K562 (cell line): ENCODE data around the gene MEX3D. TPM values are rescaled to one million over a fixed set of nuclear protein-coding genes. Genes with fewer than 3 reads are reported as not detected.

Source experiments
- ATAC-seq: fragments of 200-7000 bp; cut with Tn5 transposase; 3 replicates; pipeline ENCODE4 v1.9.1; 2020; ENCODE audit warnings: moderate library complexity
- BruUV-seq: library from RNA; stranded (reverse); fragments of 400-500 nt; replicated peaks from 2 replicates; lab custom pipeline; 2021; lab: Mats Ljungman, UMichigan
- CTCF ChIA-PET: fragments of 300-600 bp; formaldehyde crosslinking; extraction: SDS; loops from one replicate; lab custom pipeline; 2021; ENCODE audit warnings: low intra/inter-chr PET ratio; lab: Yijun Ruan, JAX
- POLR2A ChIA-PET: fragments of 300-600, 350-650 bp; sonication (Branson Sonifier 250); formaldehyde crosslinking; extraction: SDS; loops from one replicate; lab custom pipeline; 2021; ENCODE audit warnings: antibody characterized with exemption, inconsistent platforms; lab: Yijun Ruan, JAX
- DNase-seq, 4 experiments: peaks; one replicate each; pipeline versions ENCODE4 v3.0.0 to v3.0.0-alpha.2; 2011 to 2018; ENCODE audit warnings: low spot score in 3 of 4, mixed read lengths in 3 of 4; ENCODE audit errors: extremely low read depth in 1 of 4
- FAIRE-seq: peaks from 2 replicates; lab custom pipeline; 2011; peaks lifted over from hg19 to GRCh38; lab: Jason Lieb, UNC
- H2AFZ ChIP-seq: 2 replicates; pipeline ENCODE4 v1.6.0; 2011; ENCODE audit warnings: low read depth, low read length, control low read depth, inconsistent platforms
- H3K27ac ChIP-seq: fragments of 200-600 bp; 3 replicates; pipeline ENCODE4 v1.8.0; 2011; ENCODE audit warnings: low read depth, mild to moderate bottlenecking, control low read depth, inconsistent platforms, low read length, moderate library complexity, mixed read lengths; ENCODE audit errors: extremely low read depth
- H3K27me3 ChIP-seq, 2 experiments: fragments of 300-600 bp in 1 of 2; 2 replicates in 1 of 2; 3 replicates in 1 of 2; pipeline versions ENCODE4 v1.6.0 to v1.8.0; 2011; ENCODE audit warnings: inconsistent platforms in 2 of 2, low read length in 2 of 2, mild to moderate bottlenecking in 1 of 2, mixed read lengths in 1 of 2, moderate library complexity in 1 of 2; ENCODE audit not compliant: control insufficient read depth in 2 of 2, insufficient read depth in 2 of 2
- H3K36me3 ChIP-seq: fragments of 300-600 bp; 3 replicates; pipeline ENCODE4 v1.8.0; 2011; ENCODE audit warnings: mild to moderate bottlenecking, low read length, inconsistent platforms; ENCODE audit not compliant: control insufficient read depth, insufficient read depth
- H3K4me1 ChIP-seq, 2 experiments: fragments of 200-600 bp in 1 of 2; replicated peaks in 1 of 2; 2 replicates in 1 of 2; 3 replicates in 1 of 2; pipeline versions ENCODE4 v1.5.1 to v1.8.0; 2011; ENCODE audit warnings: inconsistent platforms in 2 of 2, low read length in 2 of 2, mild to moderate bottlenecking in 1 of 2, mixed read lengths in 1 of 2, moderate library complexity in 1 of 2; ENCODE audit not compliant: control insufficient read depth in 2 of 2, insufficient read depth in 2 of 2
- H3K4me2 ChIP-seq: 2 replicates; pipeline ENCODE4 v1.6.1; 2011; ENCODE audit warnings: low read length, control low read depth, inconsistent platforms, mixed read lengths; ENCODE audit not compliant: insufficient read depth
- H3K4me3 ChIP-seq: fragments of 200-600 bp; sonication (generic), shearing (Covaris generic); 2 replicates; pipeline ENCODE4 v1.5.1; 2016; ENCODE audit warnings: control low read depth, inconsistent platforms
- H3K79me2 ChIP-seq: fragments of 200-600 bp; 3 replicates; pipeline ENCODE4 v1.8.0; 2011; ENCODE audit warnings: low read length, inconsistent platforms; ENCODE audit not compliant: control insufficient read depth, insufficient read depth
- H3K9ac ChIP-seq, 2 experiments: 2 replicates each; pipeline versions ENCODE4 v1.6.0 to v1.6.1; 2011; ENCODE audit warnings: low read depth in 2 of 2, low read length in 2 of 2, control low read depth in 1 of 2, inconsistent platforms in 1 of 2, mild to moderate bottlenecking in 1 of 2, mixed read lengths in 1 of 2; ENCODE audit not compliant: insufficient read depth in 1 of 2
- H3K9me1 ChIP-seq: one replicate; pipeline ENCODE4 v1.6.0; 2011; ENCODE audit warnings: inconsistent platforms, mild to moderate bottlenecking, low read length, moderate library complexity; ENCODE audit not compliant: control insufficient read depth, insufficient read depth
- H3K9me3 ChIP-seq: replicated peaks from 2 replicates; pipeline ENCODE4 v1.5.1; 2011; ENCODE audit warnings: low read depth, low read length, inconsistent platforms; ENCODE audit not compliant: control insufficient read depth, insufficient read depth
- H4K20me1 ChIP-seq: replicated peaks from 2 replicates; pipeline ENCODE4 v1.6.1; 2011; ENCODE audit warnings: low read length, inconsistent platforms, mixed read lengths; ENCODE audit not compliant: control insufficient read depth, insufficient read depth
- ARID2 ChIP-seq: fragments of 450-650 bp; IDR thresholded peaks from 2 replicates; pipeline ENCODE4 v1.6.1; 2017; ENCODE audit warnings: antibody characterized with exemption, mild to moderate bottlenecking
- CBX5 ChIP-seq: IDR thresholded peaks from 2 replicates; pipeline ENCODE4 v1.6.1; 2014; ENCODE audit warnings: low read depth, borderline replicate concordance
- CHD2 ChIP-seq: IDR thresholded peaks from 2 replicates; pipeline ENCODE4 v1.6.1; 2011; ENCODE audit warnings: low read depth, low read length
- EP400 ChIP-seq: fragments of 450-650 bp; IDR thresholded peaks from 2 replicates; pipeline ENCODE4 v1.6.1; 2017; ENCODE audit warnings: antibody characterized with exemption, mild to moderate bottlenecking, moderate library complexity
- EWSR1 ChIP-seq: fragments of 450-650 bp; IDR thresholded peaks from 2 replicates; pipeline ENCODE4 v1.6.1; 2018; ENCODE audit warnings: borderline replicate concordance, mild to moderate bottlenecking, low read depth, moderate library complexity; ENCODE audit not compliant: partially characterized antibody
- HDAC3 ChIP-seq: fragments of 450-650 bp; IDR thresholded peaks from 2 replicates; pipeline ENCODE4 v1.6.1; 2018; ENCODE audit warnings: borderline replicate concordance, mild to moderate bottlenecking, moderate library complexity; ENCODE audit not compliant: partially characterized antibody
- HMBOX1 ChIP-seq: sonication (generic); IDR thresholded peaks from 2 replicates; pipeline ENCODE4 v1.6.1; 2016
- HNRNPK ChIP-seq: fragments of 200-400 bp; formaldehyde crosslinking; IDR thresholded peaks from one replicate; pipeline ENCODE4 v1.6.1; 2018; ENCODE audit warnings: mild to moderate bottlenecking, low read depth, low read length; ENCODE audit not compliant: poor library complexity, severe bottlenecking
- JUND ChIP-seq, 2 experiments: IDR thresholded peaks; 2 replicates in 1 of 2; 3 replicates in 1 of 2; pipeline ENCODE4 v1.6.1; 2011; ENCODE audit warnings: borderline replicate concordance in 2 of 2, low read depth in 2 of 2, low read length in 2 of 2, improper control_type of control experiment in 1 of 2, missing biosample characterization in 1 of 2, missing genetic modification characterization in 1 of 2, missing genetic modification reagents in 1 of 2
- LCOR ChIP-seq: sonication (generic); formaldehyde crosslinking; IDR thresholded peaks from 2 replicates; pipeline ENCODE4 v1.8.0; 2022; ENCODE audit warnings: mild to moderate bottlenecking, missing genetic modification reagents
- NFIC ChIP-seq: fragments of 450-650 bp; IDR thresholded peaks from 2 replicates; pipeline ENCODE4 v1.6.1; 2017; ENCODE audit warnings: mild to moderate bottlenecking, inconsistent platforms
- POLR2AphosphoS5 ChIP-seq: IDR thresholded peaks from 2 replicates; pipeline ENCODE4 v1.6.1; 2011; ENCODE audit warnings: mild to moderate bottlenecking, low read depth, low read length, moderate library complexity; ENCODE audit not compliant: control insufficient read depth, insufficient read depth
- SNAPC5 ChIP-seq: fragments of 250-450 bp; sonication (Bioruptor Pico); IDR thresholded peaks from 2 replicates; pipeline ENCODE4 v1.8.0; 2021; ENCODE audit warnings: moderate library complexity, mild to moderate bottlenecking, inconsistent platforms
- TAL1 ChIP-seq: fragments of 450-650 bp; IDR thresholded peaks from 2 replicates; pipeline ENCODE4 v1.6.1; 2016; ENCODE audit warnings: mild to moderate bottlenecking
- TCF7L2 ChIP-seq: fragments of 150-350 bp; IDR thresholded peaks from 2 replicates; pipeline ENCODE4 v1.6.1; 2016; ENCODE audit warnings: low read depth, mild to moderate bottlenecking, low read length, moderate library complexity
- TRIM25 ChIP-seq: fragments of 450-650 bp; IDR thresholded peaks from 2 replicates; pipeline ENCODE4 v1.7.0; 2016; ENCODE audit warnings: borderline replicate concordance
- ZHX1 ChIP-seq: fragments of 150-350 bp; conservative IDR thresholded peaks from 2 replicates; pipeline ENCODE4 v1.6.1; 2014; ENCODE audit warnings: low read length
- WGBS: fragments of 100-300 bp; shearing (Covaris generic); methylation state at CpG from one replicate; pipeline ENCODE4 v1.1.6; 2016; ENCODE audit warnings: low coverage, mixed read lengths; ENCODE audit not compliant: insufficient coverage; ENCODE audit errors: missing lambda C conversion rate; 5-methylcytosine and 5-hydroxymethylcytosine counted together
- in situ Hi-C: fragments of 300-500 bp; cut with MboI; formaldehyde crosslinking; loops from 4 replicates; pipeline ENCODE4 v1.15.0; 2018; ENCODE audit warnings: inconsistent platforms, mixed read lengths
- intact Hi-C: fragments of 100-400 bp; cut with micrococcal nuclease; formaldehyde crosslinking; loops from 2 replicates; pipeline ENCODE4 v1.14.2; 2022
- polyA plus RNA-seq, 8 experiments: library from polyadenylated mRNA; depleted of rRNA in 4 of 8; stranded (reverse) in 5 of 8; unstranded in 3 of 8; fragments of >200 nt; fragmentation: Nextera tagmentation in 2 of 8; fragmentation: Illumina TruSeq in 1 of 8; extraction: Ambion mirVana in 2 of 8; extraction: Trizol in 1 of 8; gene quantifications; 2 replicates each; pipeline versions ENCODE4 v1.2.1 to v1.2.3, GENCODE V29; 2011 to 2014; ENCODE audit warnings: inconsistent platforms in 1 of 8, missing spikeins in 1 of 8
- total RNA-seq, 7 experiments: library from RNA; depleted of rRNA in 6 of 7; stranded (reverse); fragments of >200 nt in 6 of 7; fragmentation: Illumina TruSeq in 2 of 7; extraction: Trizol in 2 of 7; gene quantifications; 2 replicates each; pipeline versions ENCODE4 v1.2.1 to v1.2.3, GENCODE V29; 2011 to 2021; ENCODE audit warnings: low replicate concordance in 1 of 7

MEX3D gene
- total and polyA plus RNA-seq, 9 of the 15 experiments (the other 6 are each of a cell fraction or from before 2014, with no cell fraction given) = 1.7 to 39.3 (median 5.7) TPM

GRCh38 chr19:1540365-1540925 is 27.7 kb downstream of the MEX3D start:
- H3K9me3 ChIP-seq = no peaks in the 10 kb centered on the region
- CTCF ChIA-PET = no interaction called here
- H3K4me3 ChIP-seq = no peak overlapping the region
- H3K9me1 ChIP-seq = no peaks in the 10 kb centered on the region
- in situ Hi-C loops = loop anchor here (10.0 kb wide), 1 partner anchor 224 kb away; no protein-coding TSS in a partner anchor
- H3K4me2 ChIP-seq = no peak overlapping the region
- no peak overlapping the region for H2AFZ ChIP-seq
- peaks cover 8 to 17% of the 10 kb centered on the region in 2 experiments for H3K4me1 ChIP-seq
- intact Hi-C loops = loop anchor here (10.0 kb wide), 2 partner anchors 64 to 224 kb away; partner anchors contain the start of gene UQCR11
- H3K79me2 ChIP-seq = no peaks in the 10 kb centered on the region
- no peaks in the 10 kb centered on the region; a peak in 1 of 5 replicates for H3K27me3 ChIP-seq
- ATAC-seq (no peak), DNase-seq (no peak), FAIRE-seq (no peak)
- H3K9ac ChIP-seq = no peak overlapping the region; a peak in 1 of 4 replicates
- no peaks in the 10 kb centered on the region for H3K36me3 ChIP-seq
- POLR2A ChIA-PET = interaction anchor here (0.6 kb wide), 1 partner anchor 23 kb away, joined by 5 read pairs; no protein-coding TSS in a partner anchor
- no TSS peak for BruUV-seq
- H4K20me1 ChIP-seq = no peaks in the 10 kb centered on the region
- no peak overlapping the region for H3K27ac ChIP-seq
- WGBS = 59% methylated on average over 15 of the region's 17 CpGs
- TF ChIP-seq TAL1 (no peak), POLR2AphosphoS5 (no peak), HDAC3 (no peak), EWSR1 (no peak), EP400 (no peak), ZHX1 (no peak), NFIC (no peak), TCF7L2 (no peak), LCOR (no peak), HMBOX1 (no peak), ARID2 (no peak), JUND (IDR thresholded peaks at IDR 0.05; ENCODE audit: borderline replicate concordance, low read depth, low read length) (no peak), JUND (tag; IDR thresholded peaks at IDR 0.05; ENCODE audit: borderline replicate concordance, low read depth, low read length) (no peak), CBX5 (no peak), SNAPC5 (CRISPR knock-in tag) (no peak), HNRNPK (no peak), TRIM25 (no peak), CHD2 (no peak)
